ENCODE results near the gene ACTR3C.
A peak's percentile ranks its signal among the peaks of the same experiment; 100 is the strongest.

Gene ACTR3C

DNA sequence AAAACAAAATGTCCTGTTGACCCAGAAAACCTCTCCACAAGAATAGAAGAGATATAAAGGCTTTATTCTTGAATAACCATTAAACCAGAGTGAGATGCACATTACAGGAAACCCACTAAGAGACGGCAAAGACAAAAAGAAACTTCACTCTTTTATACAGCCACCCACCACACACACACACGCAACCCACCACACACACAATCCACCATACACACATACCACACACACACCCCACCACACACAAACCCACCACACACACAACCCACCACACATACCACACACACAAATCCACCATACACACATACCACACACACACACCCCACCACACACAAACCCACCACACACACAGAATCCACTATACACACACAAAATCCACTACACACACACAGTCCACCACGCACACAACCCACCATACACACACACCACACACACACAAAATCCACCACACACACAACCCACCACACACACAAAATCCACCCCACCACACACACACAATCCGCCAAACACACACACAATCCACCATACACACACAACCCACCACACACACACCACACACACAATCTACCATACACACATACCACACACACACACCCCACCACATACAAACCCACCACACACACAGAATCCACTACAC, 35.8 kb upstream of the ACTR3C start:
- DNase-seq (ENCODE audit: low read depth), result no peak

DNA sequence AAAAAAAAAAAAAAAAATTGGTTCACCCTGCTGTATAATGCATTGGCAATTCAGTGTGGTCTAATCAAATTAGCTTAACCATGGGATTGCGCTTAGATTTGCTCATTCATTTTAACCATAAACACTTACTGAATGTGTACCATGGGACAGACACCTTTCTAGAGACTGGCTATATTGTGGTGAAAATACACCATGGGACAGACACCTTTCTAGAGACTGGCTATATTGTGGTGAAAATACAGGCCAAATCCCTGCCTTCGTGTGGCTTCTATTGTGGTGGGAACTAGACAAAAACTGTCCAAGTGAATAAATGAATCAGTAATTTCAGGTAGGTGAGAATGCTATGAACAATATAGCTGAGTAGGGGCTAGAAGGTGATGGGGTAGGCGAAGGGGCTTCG, 35.1 kb upstream of the ACTR3C start:
- DNase-seq (ENCODE audit: low read depth), result no peak

DNA sequence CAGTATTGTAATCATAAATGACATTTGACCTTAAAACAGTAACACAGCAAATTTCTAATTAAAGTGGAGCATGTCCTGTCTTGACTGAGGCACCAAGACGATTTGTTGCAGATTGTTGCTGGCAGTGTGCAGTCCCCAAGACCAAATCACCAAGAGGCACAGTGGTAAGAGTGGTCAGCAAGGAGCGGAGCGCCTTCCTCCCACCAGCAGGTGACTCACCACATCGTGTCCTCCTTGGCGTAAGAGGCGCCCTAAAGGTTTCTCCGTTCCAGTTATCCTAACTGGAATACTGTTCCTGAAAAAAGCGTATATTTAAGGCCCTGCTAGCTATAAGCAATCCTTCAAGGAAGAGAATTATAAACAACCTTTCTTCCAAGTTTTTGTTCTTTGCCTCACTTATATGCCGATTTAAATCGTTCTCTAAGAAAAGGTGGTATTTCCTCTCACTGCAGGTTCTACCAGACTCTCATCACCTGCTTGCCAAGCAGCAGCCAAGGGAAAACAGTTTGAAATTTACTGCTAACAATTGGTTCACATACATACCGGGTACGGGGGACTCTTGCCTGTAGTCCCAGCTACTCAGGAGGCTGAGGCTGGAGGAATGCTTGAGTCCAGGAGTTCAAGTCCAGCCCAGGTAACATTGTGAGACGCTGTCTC, 34.6 kb upstream of the ACTR3C start:
- DNase-seq (ENCODE audit: low read depth), result no peak

DNA sequence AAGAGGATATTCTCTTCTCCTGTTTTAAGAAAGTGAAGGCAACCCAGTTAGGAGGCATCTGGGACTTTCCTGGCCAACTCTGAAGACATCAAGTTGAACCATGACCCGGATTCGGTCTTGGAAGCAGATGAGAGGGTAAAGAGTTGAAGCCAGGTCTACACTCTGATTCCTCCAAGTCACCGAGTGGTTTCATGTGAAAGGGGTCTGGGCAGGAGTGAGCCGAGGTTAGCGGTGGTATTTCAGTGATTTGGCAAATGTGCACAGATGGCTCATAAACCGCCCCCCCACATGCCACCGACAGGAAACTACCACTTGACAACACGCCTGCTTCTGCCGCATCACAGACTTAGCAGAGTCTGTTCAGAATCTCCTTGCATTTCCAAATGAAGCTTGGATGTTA, 33.9 kb upstream of the ACTR3C start:
- DNase-seq (ENCODE audit: low read depth), result peak; percentile 21

DNA sequence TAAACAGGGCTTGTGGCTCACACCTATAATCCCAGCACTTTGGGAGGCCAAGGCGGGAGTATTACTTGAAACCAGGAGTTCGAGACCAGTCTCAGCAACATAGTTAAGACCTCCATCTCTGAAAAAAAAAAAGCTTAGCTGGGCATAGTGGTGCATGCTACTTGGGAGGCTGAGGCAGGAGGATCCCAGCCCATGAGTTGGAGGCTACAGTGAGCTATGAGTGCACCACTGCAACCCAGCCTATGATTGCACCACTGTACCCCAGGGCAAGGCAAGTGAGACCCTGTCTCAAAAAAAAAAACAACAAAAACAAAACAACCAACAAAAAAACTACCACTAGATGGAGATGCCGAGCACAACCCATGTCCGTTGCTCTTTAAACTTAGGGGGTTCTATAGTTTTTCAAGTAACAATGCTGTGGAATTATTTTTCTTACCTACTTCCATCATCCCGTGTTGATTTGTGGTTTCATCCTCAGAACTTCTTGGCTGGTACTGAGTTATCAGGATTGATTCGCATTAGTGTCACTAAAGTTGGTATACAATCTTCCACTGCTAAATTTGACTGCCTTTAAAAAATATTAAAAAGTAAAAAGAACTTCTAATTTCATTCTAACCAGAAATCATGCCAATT, 33.0 kb upstream of the ACTR3C start:
- no peak for DNase-seq (ENCODE audit: low read depth)

DNA sequence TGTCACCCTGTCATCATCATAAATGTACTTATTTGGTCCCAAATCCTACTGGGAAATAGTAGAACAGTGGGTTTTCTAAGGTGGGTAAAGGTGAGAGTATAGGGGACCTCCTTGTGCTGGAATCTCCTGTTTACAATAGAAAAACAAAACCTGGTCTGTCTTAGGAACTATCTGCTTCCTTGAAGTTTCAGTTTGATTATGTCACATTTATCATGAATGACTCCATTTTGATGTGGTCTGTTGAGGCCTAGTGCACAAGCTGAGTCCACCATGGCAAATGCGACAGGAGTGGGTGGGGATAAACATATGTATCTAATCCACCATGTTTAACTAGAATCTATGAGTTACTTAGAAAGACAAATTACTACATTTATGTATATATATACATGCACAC, 32.3 kb upstream of the ACTR3C start:
- no peak for DNase-seq (ENCODE audit: low read depth)

DNA sequence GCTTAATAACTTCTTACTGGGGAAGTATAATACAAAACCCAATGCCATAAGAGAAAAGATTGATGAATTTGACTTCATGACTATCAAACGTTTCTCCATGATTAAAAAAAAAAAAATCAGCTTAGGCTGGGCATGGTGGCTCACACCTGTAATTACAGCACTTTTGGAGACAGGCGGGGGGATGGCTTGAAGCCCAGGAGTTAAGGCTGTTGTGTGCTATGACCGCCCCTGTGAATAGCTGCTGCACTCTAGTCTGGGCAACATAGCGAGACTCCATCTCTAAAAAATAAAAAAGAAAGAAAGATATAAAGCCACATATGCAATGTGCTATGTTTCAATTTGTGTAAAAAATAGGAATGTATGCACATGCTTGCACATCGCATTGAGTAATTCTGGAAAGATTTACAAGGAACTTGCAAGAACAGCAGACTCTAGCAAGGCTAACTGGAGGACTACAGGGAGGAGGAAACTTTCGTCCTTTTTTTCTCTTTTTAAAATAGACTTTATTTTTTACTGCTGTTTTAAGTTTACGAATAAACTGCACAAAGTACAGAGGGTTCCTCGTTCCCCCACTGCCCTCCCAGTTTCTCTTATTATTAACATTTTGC, 28.3 kb upstream of the ACTR3C start:
- no peak for DNase-seq (ENCODE audit: low read depth)

DNA sequence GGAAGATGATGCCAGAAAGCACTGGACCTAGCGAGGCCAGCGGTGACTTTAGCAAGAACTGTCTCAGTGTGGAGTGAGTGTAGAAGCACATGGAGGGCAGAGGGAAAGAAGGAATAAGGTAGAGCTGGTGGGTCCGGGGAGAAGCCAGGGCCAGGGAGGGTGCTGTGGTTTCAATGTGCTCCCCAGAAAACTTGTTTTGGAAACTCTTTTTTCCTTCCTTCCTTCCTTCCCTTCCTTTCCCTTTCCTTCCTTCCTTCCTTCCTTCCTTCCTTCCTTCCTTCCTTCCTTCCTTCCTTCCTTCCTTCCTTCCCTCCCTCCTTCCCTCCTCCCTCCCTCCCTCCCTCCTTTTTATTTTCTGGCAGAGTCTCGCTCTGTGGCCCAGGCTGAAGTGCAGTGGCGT, 23.6 kb upstream of the ACTR3C start:
- DNase-seq (ENCODE audit: low read depth), result no peak

DNA sequence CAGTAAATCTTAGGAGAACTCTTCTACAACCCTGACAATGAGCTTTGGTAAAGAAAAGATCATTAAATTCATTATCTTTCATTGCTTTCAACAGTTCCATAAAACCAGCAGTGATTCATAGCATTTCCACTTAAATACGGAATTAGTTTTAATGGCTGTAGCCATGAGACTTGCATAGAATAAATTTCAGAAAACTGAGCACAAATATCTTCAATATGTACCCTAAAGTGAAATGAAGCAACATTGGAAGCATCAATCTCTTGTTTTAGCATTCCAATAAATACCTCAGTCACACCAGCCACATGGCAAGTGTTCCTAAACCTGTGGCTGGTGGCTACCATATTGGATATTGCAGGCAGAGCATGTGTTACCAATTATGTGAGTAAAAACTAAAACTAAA, 21.7 kb upstream of the ACTR3C start:
- DNase-seq (ENCODE audit: low read depth), result no peak

DNA sequence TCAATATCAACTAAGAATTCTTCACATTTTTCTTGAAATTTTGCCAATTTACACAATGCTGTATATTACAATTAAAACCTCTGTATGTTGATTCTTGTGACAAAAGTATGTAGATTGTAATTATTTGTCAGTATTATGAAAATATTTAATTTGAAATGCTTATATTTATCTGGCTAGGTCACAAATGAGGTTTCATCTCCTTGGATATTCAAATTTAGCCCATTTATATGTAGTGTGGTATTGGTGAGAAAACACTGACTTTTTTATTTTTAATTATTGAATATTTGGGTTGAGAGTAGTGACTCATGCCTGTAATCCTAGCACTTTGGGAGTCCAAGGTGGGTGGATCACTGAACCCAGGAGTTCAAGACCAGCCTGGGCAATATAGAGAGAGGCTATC, 21.0 kb upstream of the ACTR3C start:
- DNase-seq (ENCODE audit: low read depth), result no peak

DNA sequence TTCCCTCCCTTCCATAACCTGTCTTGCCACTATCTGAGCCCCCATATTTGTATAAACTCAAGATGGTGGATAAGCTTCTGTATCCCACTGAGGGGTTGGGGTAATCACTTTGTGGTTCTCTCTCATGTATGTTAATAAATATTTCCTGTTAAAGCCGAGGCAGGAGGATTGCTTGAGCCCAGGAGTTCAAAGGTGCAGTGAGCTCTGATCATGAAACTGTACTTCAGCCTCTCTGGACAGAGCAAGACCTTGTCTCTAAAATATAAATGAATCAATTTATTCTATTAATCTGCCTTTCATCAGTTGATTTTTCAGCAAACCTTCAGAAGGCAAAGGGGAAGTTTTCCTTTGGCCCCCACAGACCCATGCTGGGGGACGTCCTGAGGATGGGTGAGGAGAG, 19.9 kb upstream of the ACTR3C start:
- DNase-seq (ENCODE audit: low read depth), result no peak

DNA sequence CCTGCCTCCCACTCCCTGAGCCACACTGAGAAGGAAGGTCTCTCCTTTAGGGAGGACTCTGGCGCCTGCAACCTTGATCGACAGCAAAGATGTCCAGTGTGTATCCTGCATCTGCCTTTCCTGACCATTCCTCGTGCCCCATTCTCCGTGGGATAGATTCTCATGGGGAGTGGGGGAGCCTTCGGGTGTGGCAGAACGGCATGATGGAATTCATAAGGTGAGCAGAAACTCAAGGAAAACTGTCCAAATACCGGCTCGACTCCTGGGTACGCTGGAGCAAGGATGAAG, 18.7 kb upstream of the ACTR3C start:
- no peak for DNase-seq (ENCODE audit: low read depth)

DNA sequence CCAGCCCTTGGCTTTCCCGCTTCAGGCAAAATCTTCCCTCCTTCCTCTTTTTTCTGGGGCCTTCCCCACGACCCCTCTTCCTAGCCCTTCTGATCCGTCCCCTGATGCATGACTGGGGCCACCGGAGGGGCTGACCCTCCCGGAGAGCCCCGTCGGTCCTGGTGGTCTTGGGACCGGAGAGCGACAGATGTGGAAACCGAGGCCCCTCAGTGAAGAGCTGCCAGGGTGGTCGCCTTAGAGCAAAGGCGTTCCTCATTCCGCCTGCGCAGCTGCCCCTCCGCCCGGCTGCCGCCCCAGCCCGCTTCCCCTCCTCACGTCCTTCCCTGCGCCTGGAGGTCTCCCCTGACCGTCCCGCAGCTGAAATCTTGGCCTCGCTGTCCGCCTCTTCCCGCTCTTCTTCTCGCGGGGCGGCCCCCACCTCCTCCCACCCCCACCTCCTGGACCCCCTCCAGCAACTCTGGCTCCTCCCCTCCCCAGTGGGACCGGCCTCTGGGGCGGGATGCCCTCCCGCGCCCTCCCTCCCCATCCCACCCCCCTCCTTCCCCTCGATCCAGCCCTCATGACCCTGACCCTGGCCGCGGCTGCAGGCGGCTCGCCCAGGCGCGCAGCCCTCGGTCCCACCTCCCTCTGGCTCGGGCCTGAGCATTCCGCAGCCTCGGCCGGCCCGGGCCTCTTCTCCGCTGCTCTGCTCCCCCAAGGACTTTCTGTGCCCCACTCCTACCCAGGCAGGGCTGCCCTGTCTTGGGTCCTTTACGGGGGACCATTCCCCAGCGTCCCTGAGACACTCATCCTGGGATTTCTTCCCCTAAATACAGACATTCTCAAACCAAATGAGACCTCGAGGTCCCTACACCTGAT, 18.1 kb upstream of the ACTR3C start, which contains the start of gene RARRES2:
Gene RARRES2 (minus strand): TSS at position 367 of the 858 bp plus-strand sequence. CDS start 1,020 bp downstream, outside the sequence.
- no peak for DNase-seq (ENCODE audit: low read depth)

DNA sequence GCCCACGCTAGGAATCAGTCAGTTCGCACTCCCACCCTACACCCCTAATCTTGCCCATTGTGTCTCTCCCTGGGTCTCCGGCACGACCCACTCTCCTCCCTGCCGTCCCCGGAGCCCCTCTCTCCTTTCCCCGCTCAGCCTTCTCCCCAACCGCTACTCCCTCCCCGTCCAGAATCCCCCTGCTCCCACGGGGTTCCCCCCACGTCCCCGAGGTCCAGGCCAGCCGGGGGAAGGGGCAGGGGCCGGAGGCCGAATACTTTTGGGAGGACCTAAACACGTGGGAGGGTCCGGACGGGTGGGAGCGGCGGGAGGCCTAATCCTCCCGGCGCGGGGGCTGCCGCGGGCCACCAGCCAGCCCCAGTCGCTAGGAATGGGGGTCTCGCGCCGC, 17.5 kb upstream of the ACTR3C start:
- DNase-seq (ENCODE audit: low read depth), result no peak

DNA sequence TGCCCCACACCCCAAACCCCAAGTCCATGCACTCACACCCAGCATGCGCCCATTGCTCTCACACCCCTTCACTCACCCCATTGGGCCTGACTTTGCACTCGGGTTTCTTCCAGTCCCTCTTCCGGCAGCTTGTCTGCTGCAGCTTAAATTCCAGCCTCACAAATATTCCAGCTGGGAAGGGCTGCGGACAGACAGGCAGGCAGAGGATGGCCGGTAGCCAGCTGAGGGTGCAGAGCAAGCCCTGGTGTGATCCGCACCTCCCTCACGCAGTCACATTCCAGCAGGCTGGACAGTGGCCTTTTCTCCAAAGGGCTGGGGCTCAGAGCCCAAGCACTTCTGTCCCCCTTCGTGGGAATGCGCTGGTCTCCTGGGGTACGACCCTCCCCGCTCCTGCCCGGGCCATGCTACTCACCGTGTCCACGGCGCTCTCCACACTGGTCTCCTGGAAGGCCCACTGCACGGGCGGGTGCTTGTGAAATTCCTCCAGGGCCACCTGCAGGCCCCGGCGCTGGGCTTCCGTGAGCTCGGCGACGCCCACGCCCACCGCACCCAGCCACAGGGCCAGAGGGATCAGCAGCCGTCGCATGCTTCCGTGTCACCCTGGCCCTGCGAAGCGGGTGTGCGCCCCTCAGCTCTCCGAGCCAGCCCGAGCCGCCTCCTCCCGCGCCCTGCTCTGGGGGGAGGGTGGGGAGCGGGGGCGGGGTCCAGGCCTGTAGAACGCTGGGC, 16.8 kb upstream of the ACTR3C start:
- DNase-seq (ENCODE audit: low read depth), result no peak

DNA sequence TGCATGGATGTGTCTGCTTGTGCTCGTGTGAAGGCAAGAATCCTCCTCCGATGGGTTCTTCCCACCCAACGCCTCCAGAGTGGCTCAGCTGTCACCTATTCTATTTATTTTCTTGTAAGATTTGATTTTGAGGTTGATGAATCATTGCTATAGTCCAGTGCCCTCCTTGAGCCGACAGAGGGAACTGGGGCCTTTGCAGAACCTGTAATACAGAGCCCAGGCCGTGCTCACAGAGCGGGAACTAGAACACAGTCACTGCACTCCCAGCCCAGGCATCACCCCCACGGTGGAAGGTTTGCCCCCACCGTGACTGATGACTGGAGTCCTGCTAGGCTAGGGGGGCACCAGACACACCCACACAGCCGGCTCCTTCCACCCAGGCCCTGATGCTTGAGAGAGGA, 16.1 kb upstream of the ACTR3C start:
- DNase-seq (ENCODE audit: low read depth), result no peak

DNA sequence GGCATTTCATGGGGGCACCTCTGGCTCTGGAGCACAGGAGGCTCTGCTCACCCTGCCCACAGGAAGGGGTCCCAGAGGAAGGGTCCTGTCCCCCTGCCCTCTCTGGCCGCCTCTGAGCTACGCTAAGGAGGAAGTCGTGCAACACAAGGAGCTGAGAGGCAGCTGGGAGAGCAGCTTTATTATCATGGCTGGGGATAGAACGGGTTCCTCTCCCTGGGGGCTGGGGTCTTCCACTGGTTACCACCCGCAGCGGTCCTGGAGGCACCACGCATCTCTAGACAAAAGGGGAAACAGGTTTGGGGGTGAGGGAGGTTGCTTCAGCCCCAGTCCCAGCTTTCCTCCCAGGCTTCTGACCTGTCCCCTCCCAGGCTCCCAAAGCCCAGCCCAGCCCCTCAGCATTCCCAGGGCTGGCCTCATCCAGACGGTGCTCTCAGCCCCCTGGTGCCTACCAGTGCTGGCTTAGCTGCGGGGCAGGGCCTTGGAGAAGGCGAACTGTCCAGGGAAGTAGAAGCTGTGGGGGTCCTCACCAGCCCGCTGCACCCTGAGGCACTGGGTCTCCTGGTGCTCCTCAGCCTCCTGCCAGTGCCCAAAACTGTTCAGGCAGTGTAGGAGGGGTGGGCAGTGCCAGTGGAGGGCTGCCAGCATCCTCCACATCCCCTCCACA, 15.0 kb upstream of the ACTR3C start:
- DNase-seq (ENCODE audit: low read depth), result no peak

DNA sequence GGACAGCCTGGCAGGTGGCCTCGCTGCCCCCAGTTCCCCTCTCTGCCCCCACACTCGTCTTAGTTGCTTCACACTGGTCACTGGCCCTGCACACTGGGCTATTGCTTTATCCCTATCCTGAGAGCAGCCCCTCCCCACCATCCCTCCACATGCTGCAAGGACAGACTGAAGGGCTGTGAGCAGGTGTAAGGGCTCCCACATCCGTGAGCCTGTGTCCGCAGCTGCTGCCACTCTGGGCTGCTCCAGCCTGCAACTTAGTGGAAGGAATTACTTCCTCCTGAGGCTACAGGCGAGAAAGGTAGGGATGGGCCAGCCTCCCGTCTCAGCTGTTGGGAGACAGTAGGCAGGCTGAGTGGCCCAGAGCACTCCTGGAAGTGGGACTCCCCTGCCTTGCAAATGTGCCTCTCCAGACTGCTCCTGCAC, 14.3 kb upstream of the ACTR3C start:
- no peak for DNase-seq (ENCODE audit: low read depth)

DNA sequence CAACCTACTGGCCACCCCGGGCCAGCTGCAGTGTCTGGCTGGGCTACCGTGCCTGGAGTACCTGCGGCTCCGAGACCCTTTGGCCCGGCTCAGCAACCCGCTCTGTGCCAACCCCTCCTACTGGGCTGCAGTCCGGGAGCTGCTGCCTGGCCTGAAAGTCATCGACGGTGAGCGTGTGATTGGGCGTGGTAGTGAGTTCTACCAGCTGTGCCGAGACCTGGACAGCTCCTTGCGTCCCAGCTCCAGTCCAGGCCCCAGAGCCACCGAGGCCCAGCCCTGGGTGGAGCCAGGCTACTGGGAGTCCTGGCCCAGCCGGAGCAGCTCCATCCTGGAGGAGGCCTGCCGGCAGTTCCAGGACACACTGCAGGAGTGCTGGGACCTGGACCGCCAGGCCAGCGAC, 13.8 kb upstream of the ACTR3C start:
- no peak for DNase-seq (ENCODE audit: low read depth)

DNA sequence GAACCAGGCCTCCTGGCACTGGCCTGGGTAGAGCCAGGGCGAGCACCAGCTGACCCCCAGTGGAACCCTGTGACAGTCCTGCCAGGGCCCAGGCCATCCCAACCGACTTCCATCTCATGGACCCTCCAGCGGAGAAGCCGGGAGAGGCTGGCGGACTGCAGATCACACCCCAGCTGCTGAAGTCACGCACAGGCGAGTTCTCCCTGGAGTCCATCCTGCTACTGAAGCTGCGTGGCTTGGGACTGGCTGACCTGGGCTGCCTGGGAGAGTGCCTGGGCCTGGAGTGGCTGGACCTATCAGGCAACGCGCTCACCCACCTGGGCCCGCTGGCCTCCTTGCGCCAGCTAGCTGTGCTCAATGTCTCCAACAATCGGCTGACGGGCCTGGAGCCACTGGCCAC, 13.4 kb upstream of the ACTR3C start:
- no peak for DNase-seq (ENCODE audit: low read depth)

DNA sequence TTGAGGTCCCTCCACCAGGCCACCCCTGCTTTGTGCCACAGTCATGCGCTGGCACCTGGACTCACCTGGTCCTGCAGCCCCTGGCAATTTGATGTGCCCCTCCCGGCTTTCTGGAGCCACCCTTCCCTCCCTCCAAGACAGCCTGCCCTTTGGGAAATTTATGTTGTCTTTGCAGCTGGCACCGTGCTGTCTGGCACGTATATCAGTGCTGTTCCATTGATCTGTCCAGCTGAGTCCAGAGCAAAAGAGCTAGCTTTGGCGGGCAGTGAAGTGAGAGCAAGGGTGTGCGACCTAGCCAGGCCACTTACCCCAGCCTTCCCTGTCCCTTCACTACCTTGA, 12.4 kb upstream of the ACTR3C start:
- no peak for DNase-seq (ENCODE audit: low read depth)
